Measurements from ENCODE around the gene ICE1.

DNA sequence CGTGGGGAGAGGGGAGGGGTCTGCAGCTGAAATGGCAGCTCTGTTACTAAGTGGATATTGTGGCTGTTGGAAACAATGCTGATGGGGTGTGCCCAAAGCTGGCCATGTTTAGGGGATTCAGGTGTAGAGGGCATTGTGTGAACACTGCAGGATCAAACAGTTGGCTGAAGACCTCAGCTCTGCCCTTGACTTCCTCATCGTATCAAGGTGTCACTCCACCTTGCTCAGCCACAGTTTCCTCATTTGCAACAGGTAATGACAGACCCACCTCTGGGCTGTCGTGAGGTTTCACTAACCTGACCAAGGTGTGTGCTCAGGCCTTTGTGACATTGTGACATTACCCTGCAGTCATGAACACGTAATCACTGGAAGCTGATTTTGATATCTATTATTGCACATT lies 111.9 kb downstream of the ICE1 start:
- TF ChIP-seq FOXP1 (CRISPR knock-in tag; IDR thresholded peaks at IDR 0.05; ENCODE audit: borderline replicate concordance) (no peak), SP1 (CRISPR knock-in tag; conservative IDR thresholded peaks at IDR 0.05) (no peak), ZNF263 (CRISPR knock-in tag; IDR thresholded peaks at IDR 0.05; ENCODE audit: low read depth) (no peak), TP53 (CRISPR knock-in tag; IDR thresholded peaks at IDR 0.05) (no peak), IRF2 (CRISPR knock-in tag; IDR thresholded peaks at IDR 0.05; ENCODE audit: borderline replicate concordance, low read depth) (no peak), KAT7 (CRISPR knock-in tag; IDR thresholded peaks at IDR 0.05; ENCODE audit: borderline replicate concordance) (no peak), NR2C2 (CRISPR knock-in tag; IDR thresholded peaks at IDR 0.05) (no peak), NR1H2 (CRISPR knock-in tag; IDR thresholded peaks at IDR 0.05) (no peak), JUN (CRISPR knock-in tag; IDR thresholded peaks at IDR 0.05) (no peak), RELA (CRISPR knock-in tag; IDR thresholded peaks at IDR 0.05; ENCODE audit: borderline replicate concordance) (no peak), CREM (CRISPR knock-in tag; IDR thresholded peaks at IDR 0.05) (no peak), CREB1 (CRISPR knock-in tag; IDR thresholded peaks at IDR 0.05) (no peak)
- TF ChIP-seq, protein P1, sequence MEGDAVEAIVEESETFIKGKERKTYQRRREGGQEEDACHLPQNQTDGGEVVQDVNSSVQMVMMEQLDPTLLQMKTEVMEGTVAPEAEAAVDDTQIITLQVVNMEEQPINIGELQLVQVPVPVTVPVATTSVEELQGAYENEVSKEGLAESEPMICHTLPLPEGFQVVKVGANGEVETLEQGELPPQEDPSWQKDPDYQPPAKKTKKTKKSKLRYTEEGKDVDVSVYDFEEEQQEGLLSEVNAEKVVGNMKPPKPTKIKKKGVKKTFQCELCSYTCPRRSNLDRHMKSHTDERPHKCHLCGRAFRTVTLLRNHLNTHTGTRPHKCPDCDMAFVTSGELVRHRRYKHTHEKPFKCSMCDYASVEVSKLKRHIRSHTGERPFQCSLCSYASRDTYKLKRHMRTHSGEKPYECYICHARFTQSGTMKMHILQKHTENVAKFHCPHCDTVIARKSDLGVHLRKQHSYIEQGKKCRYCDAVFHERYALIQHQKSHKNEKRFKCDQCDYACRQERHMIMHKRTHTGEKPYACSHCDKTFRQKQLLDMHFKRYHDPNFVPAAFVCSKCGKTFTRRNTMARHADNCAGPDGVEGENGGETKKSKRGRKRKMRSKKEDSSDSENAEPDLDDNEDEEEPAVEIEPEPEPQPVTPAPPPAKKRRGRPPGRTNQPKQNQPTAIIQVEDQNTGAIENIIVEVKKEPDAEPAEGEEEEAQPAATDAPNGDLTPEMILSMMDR (IDR thresholded peaks at IDR 0.05): no peak

All from WTC11 (cell line).